ENCODE data around the gene PCDHGA2. TPM values are rescaled to one million over a fixed set of nuclear protein-coding genes. Genes with fewer than 3 reads are reported as not detected.
"Not testable (repeated sequence)": the region's sequence is repeated elsewhere in the genome, so short reads cannot be mapped to it uniquely, and the experiment has no call there.

Gene PCDHGA2
- total RNA-seq, 2 experiments from 2014 or later, result not detected

DNA sequence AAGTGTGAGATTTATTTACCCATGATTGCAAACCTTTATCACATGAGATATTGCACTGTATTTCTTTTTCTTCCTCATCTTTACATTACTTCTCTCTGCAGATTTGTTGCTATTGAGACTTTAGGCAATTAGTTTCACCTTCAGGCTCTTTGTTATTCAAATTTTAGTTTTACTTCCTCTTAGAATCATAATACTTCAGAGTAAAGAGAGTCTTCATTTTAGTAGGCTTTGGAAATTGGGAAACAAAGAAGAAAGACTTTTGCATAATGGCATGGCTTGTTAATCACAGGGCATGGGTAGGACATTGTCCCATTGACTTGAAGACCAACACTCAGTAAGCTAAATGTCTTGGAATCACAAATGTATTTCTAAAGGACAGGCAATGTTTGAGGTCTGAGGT lies 24.2 kb downstream of the PCDHGA2 start:
- H3K27ac Mint-ChIP-seq, result no peak overlapping the region
- H3K27me3 Mint-ChIP-seq, result peaks cover 92% of the 10 kb centered on the region
- peaks cover 5% of the 10 kb centered on the region for H3K4me1 Mint-ChIP-seq
- no peak overlapping the region for H3K4me3 Mint-ChIP-seq
- peaks cover 41% of the 10 kb centered on the region for H3K36me3 Mint-ChIP-seq
- peaks cover 44% of the 10 kb centered on the region for H3K9me3 Mint-ChIP-seq
- DNase-seq, result no peak

DNA sequence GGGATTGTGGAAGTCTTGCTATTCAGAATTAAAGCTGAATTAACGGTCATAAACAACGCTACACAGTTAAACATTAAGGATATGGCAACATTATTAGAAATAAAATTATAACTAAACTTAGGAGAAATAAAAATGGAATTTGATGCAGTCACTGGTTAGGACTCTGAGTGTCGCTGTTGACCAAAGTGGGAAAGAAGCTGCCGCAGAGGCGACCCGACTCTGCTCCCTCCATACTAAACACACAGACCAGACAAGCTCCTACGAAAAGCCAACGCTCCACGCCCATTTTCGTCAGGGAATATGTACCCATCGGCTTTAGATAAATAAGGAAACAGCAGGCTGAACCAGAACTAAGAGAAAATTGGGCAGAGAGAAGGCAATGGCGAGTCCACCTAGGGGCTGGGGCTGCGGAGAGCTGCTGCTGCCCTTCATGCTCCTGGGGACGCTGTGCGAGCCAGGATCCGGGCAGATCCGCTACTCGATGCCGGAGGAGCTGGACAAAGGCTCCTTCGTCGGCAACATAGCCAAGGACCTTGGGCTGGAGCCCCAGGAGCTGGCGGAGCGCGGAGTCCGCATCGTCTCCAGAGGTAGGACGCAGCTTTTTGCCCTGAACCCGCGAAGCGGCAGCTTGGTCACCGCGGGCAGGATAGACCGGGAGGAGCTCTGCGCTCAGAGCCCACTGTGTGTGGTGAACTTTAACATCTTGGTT lies 25.5 kb downstream of the PCDHGA2 start, which contains the start of gene PCDHGA5:
PCDHGA5 (plus strand) TSS at position 211 of the 709 bp plus-strand sequence; CDS start at position 380, 169 bp downstream.
- peaks cover 93% of the 10 kb centered on the region for H3K27me3 Mint-ChIP-seq

DNA sequence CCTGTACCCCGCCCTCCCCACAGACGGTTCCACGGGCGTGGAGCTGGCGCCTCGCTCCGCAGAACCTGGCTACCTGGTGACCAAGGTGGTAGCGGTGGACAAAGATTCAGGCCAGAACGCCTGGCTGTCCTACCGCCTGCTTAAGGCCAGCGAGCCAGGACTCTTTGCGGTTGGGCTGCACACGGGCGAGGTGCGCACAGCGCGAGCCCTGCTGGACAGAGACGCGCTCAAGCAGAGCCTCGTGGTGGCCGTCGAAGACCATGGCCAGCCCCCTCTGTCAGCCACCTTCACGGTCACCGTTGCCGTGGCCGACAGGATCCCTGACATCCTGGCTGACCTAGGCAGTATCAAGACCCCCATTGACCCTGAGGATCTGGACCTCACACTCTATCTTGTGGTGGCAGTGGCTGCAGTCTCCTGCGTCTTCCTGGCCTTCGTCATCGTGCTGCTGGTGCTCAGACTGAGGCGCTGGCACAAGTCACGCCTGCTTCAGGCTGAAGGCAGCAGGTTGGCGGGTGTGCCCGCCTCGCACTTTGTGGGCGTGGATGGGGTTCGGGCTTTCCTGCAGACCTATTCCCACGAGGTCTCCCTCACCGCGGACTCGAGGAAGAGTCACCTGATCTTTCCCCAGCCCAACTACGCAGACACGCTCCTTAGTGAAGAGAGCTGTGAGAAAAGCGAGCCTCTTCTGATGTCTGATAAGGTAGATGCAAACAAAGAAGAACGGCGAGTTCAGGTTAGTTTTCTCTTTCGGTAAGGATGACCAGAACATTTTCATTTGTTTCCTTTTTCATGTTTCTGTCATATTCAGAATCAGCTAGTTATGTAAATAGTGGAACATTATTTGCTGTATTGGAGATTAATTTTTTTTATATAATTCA lies 27.7 kb downstream of the PCDHGA2 start:
- peaks cover 92% of the 10 kb centered on the region for H3K27me3 Mint-ChIP-seq
- H3K27ac Mint-ChIP-seq, result no peak overlapping the region
- peaks cover 4% of the 10 kb centered on the region for H3K4me1 Mint-ChIP-seq
- peaks cover 28% of the 10 kb centered on the region for H3K36me3 Mint-ChIP-seq
- peaks cover 31% of the 10 kb centered on the region for H3K9me3 Mint-ChIP-seq
- DNase-seq, result no peak
- no peak overlapping the region for H3K4me3 Mint-ChIP-seq

More for the DNA sequence above, 25.5 kb downstream of the PCDHGA2 start, which contains the start of gene PCDHGA5:
- Mint-ChIP-seq H3K4me3 (no peak within 1 kb of the TSS), H3K36me3 (peaks cover 37% of the 10 kb centered on the region), H3K27ac (no peak within 1 kb of the TSS), H3K9me3 (peaks cover 39% of the 10 kb centered on the region), H3K4me1 (peaks cover 5% of the 10 kb centered on the region)
- no peak for DNase-seq

- DNase-seq, result no peak
- Mint-ChIP-seq H3K36me3 (peaks cover 26% of the 10 kb centered on the region), H3K27ac (no peak within 1 kb of the TSS), H3K4me1 (peaks cover 4% of the 10 kb centered on the region), H3K27me3 (peaks cover 93% of the 10 kb centered on the region), H3K9me3 (peaks cover 29% of the 10 kb centered on the region), H3K4me3 (peak within 1 kb of the TSS; percentile 60)
Measured at GRCh38 chr5:141369994-141370848, 31.7 kb downstream of the PCDHGA2 start, which contains the start of gene PCDHGB3. TSS of gene PCDHGB3 (plus strand) at chr5:141370242. CDS start at chr5:141370395, 153 bp downstream.

- H3K4me1 Mint-ChIP-seq, result peaks cover 4% of the 10 kb centered on the region
- peaks cover 90% of the 10 kb centered on the region for H3K27me3 Mint-ChIP-seq
- no peak for DNase-seq
- H3K36me3 Mint-ChIP-seq, result peaks cover 20% of the 10 kb centered on the region
- no peak overlapping the region for H3K4me3 Mint-ChIP-seq
- H3K27ac Mint-ChIP-seq, result no peak overlapping the region
- peaks cover 32% of the 10 kb centered on the region for H3K9me3 Mint-ChIP-seq
Measured at GRCh38 chr5:141371572-141372475, 33.3 kb downstream of the PCDHGA2 start.

- Mint-ChIP-seq H3K36me3 (peaks cover 25% of the 10 kb centered on the region), H3K9me3 (peaks cover 37% of the 10 kb centered on the region), H3K27ac (no peak within 1 kb of the TSS), H3K4me1 (peaks cover 4% of the 10 kb centered on the region), H3K27me3 (peaks cover 86% of the 10 kb centered on the region), H3K4me3 (no peak within 1 kb of the TSS)
- DNase-seq, result no peak
Measured at GRCh38 chr5:141373673-141374317, 35.2 kb downstream of the PCDHGA2 start, which contains the start of gene PCDHGA6. TSS of gene PCDHGA6 (plus strand) at chr5:141373891. CDS start at chr5:141374084, 193 bp downstream.

- DNase-seq, result no peak
- peaks cover 85% of the 10 kb centered on the region for H3K27me3 Mint-ChIP-seq
- H3K36me3 Mint-ChIP-seq, result peaks cover 25% of the 10 kb centered on the region
- H3K9me3 Mint-ChIP-seq, result peaks cover 39% of the 10 kb centered on the region
- no peak overlapping the region for H3K4me3 Mint-ChIP-seq
- H3K4me1 Mint-ChIP-seq, result peaks cover 4% of the 10 kb centered on the region
- no peak overlapping the region for H3K27ac Mint-ChIP-seq
Measured at GRCh38 chr5:141374627-141375026, 36.1 kb downstream of the PCDHGA2 start.

DNA sequence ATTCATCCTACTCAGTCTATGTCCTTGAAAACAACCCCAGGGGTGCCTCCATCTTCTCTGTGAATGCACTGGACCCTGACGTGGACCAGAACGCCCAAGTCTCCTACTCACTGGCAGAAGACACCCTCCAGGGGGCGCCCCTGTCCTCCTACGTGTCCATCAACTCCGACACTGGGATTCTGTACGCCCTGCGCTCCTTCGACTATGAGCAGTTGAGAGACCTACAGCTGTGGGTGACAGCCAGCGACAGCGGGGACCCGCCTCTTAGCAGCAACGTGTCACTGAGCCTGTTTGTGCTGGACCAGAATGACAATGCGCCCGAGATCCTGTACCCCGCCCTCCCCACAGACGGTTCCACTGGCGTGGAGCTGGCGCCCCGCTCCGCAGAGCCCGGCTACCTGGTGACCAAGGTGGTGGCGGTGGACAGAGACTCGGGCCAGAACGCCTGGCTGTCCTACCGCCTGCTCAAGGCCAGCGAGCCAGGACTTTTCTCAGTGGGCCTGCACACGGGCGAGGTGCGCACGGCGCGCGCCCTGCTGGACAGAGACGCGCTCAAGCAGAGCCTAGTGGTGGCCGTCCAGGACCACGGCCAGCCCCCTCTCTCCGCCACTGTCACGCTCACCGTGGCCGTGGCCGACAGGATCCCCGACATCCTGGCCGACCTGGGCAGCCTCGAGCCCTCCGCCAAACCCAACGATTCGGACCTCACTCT lies 37.0 kb downstream of the PCDHGA2 start:
- Mint-ChIP-seq H3K9me3 (peaks cover 37% of the 10 kb centered on the region), H3K36me3 (peaks cover 23% of the 10 kb centered on the region), H3K27me3 (peaks cover 85% of the 10 kb centered on the region)
- not testable (repeated sequence) for DNase-seq, H3K27ac Mint-ChIP-seq, H3K4me3 Mint-ChIP-seq, H3K4me1 Mint-ChIP-seq

GRCh38 chr5:141382469-141383294 lies 44.1 kb downstream of the PCDHGA2 start, which contains the start of gene PCDHGA7:
TSS of gene PCDHGA7 (plus strand) at chr5:141382742. CDS start at chr5:141382900, 158 bp downstream.
- Mint-ChIP-seq H3K27me3 (peaks cover 88% of the 10 kb centered on the region), H3K4me3 (peak within 1 kb of the TSS; percentile 59), H3K4me1 (peaks cover 2% of the 10 kb centered on the region), H3K27ac (no peak within 1 kb of the TSS), H3K36me3 (peaks cover 2% of the 10 kb centered on the region), H3K9me3 (peaks cover 35% of the 10 kb centered on the region)
- DNase-seq, result no peak

GRCh38 chr5:141383345-141383744 lies 44.8 kb downstream of the PCDHGA2 start:
- Mint-ChIP-seq H3K27me3 (peaks cover 86% of the 10 kb centered on the region), H3K9me3 (peaks cover 38% of the 10 kb centered on the region), H3K4me3 (no peak overlapping the region), H3K27ac (no peak overlapping the region), H3K36me3 (peaks cover 4% of the 10 kb centered on the region), H3K4me1 (peaks cover 2% of the 10 kb centered on the region)
- DNase-seq, result no peak

GRCh38 chr5:141384471-141385267 lies 46.1 kb downstream of the PCDHGA2 start:
- H3K27me3 Mint-ChIP-seq, result peaks cover 89% of the 10 kb centered on the region

More at GRCh38 chr5:141384471-141385267, 46.1 kb downstream of the PCDHGA2 start:
- H3K4me3 Mint-ChIP-seq, result no peak overlapping the region
- H3K4me1 Mint-ChIP-seq, result peaks cover 2% of the 10 kb centered on the region
- H3K36me3 Mint-ChIP-seq, result peaks cover 13% of the 10 kb centered on the region
- no peak for DNase-seq
- no peak overlapping the region for H3K27ac Mint-ChIP-seq
- H3K9me3 Mint-ChIP-seq, result peaks cover 41% of the 10 kb centered on the region

All from activated naive CD8-positive, alpha-beta T cell treated with anti-CD3 and anti-CD28 coated beads for 36 hours (primary cell).